Immature natural killer cell (primary cell): ENCODE results near the gene CLIC4. TPM values are rescaled to one million over a fixed set of nuclear protein-coding genes. Genes with fewer than 3 reads are reported as not detected.
"Not testable (repeated sequence)": the region's sequence is repeated elsewhere in the genome, so short reads cannot be mapped to it uniquely, and the experiment has no call there.

Experiments
- DNase-seq, 3 donors: peaks; one replicate each; pipeline ENCODE4 v3.0.0; 2022; ENCODE audit warnings: mixed read lengths in 1 of 3
- H3K27ac Mint-ChIP-seq, 6 donors: one replicate each; pipeline ENCODE4 v1.8.0; 2020; ENCODE audit warnings: mixed read lengths in 6 of 6, mild to moderate bottlenecking in 5 of 6, inconsistent platforms in 4 of 6, moderate library complexity in 3 of 6
- H3K27me3 Mint-ChIP-seq, 3 donors: one replicate each; pipeline ENCODE4 v1.8.0; 2020 to 2021; ENCODE audit warnings: low read depth in 3 of 3, mild to moderate bottlenecking in 3 of 3, mixed read lengths in 3 of 3, moderate library complexity in 3 of 3, inconsistent platforms in 1 of 3
- H3K36me3 Mint-ChIP-seq, 3 donors: one replicate each; pipeline ENCODE4 v1.8.0; 2020; ENCODE audit warnings: mixed read lengths in 3 of 3, inconsistent platforms in 2 of 3, mild to moderate bottlenecking in 2 of 3
- H3K4me1 Mint-ChIP-seq, 2 donors: one replicate each; pipeline ENCODE4 v1.8.0; 2020; ENCODE audit warnings: inconsistent platforms in 2 of 2, mild to moderate bottlenecking in 2 of 2, mixed read lengths in 2 of 2, moderate library complexity in 1 of 2
- H3K4me3 Mint-ChIP-seq, 5 donors: one replicate each; pipeline ENCODE4 v1.8.0; 2020; ENCODE audit warnings: mild to moderate bottlenecking in 5 of 5, mixed read lengths in 5 of 5, inconsistent platforms in 3 of 5, moderate library complexity in 3 of 5
- H3K9me3 Mint-ChIP-seq, 6 donors: one replicate each; pipeline ENCODE4 v1.8.0; 2020; ENCODE audit warnings: mild to moderate bottlenecking in 6 of 6, mixed read lengths in 6 of 6, inconsistent platforms in 4 of 6, moderate library complexity in 3 of 6
- polyA plus RNA-seq, 3 donors: library from polyadenylated mRNA; unstranded; fragments of 300-500 nt; fragmentation: Illumina TruSeq; gene quantifications; one replicate each; pipeline ENCODE4 v1.2.3, GENCODE V29; 2021

The CLIC4 gene
- polyA plus RNA-seq, 3 donors from 2014 or later, result 0.81 to 1.6 (median 1.3) TPM

DNA sequence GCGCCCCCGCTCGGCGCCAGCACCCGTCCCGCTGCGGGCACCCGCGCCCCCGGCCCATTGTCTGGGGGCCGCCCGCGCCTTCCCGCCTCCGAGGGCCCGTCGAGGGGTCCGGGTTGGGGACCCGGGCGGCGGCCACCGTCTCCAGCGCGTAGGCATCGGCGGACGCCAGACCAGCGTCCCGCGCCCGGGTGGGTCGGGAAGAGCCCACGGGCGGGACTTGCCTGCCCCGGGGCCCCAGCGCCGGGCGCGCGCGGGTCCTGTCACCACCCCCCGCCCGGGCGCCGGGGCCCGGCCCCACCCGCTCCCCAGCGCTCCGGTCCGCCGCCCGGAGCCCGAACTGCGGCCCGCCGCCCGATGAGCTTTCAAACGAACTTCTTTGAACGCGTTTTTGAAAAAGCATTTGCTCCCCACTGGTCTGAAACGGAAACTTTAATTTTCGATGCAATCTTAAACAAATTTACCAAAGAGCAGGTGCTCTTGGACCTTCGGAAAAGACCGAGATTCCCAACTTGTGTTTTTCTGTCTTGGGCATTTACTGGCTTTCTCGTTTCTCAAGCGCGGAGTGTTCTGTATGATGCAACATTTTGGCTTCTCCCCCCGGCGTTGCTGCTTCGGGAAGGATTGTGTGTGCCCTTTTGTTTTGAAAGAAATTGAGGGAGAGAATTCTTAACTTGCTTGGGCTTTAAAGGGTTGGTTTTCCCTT is 615 bp downstream of the CLIC4 start:
- DNase-seq, result peak; percentile 9 to 18 (median 14)
- peaks cover 21 to 26% of the 10 kb centered on the region in 2 donors for H3K4me1 Mint-ChIP-seq
- no peaks in the 10 kb centered on the region for H3K36me3 Mint-ChIP-seq

DNA sequence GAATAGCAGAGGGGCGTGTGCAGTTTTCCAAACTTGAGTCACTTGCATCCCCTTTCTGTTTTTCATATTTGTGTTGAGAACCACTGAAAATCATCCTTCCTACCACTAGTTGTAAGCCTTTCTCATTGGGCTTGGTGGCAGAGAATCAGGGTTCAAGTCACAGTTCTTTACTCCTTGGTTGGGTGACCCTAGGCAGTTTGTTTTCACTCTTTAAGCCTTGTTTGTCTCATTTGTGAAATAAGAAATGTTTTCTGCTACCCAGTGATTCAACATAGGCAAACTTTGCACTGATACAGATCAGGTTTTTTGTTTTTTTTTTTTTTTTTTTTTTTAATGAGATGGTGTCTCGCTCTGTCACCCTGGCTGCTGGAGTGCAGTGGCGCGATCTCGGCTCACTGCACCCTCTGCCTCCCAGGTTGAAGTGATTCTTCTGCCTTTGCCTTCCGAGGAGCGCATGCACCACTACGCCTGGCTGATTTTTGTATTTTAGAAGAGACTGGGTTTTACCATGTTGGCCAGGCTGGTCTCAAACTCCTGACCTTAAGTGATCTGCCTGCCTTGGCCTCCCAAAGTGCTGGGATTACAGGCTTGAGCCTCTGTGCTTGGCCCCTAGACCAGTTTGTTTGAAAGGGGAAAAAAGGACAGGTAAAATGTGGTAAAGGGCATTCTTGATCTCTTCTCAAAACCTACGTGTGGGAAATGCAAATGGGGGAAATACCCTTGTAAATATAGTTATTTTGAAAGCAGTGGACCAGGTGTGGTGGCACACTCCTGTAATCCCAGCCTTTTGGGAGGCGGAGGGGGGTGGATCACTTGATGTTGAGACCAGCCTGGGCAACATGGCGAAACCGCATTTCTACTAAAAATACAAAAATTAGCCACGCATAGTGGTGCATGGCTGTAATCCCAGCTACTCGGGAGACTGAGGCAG is 3.2 kb downstream of the CLIC4 start:
- H3K36me3 Mint-ChIP-seq, result no peaks in the 10 kb centered on the region
- no peaks in the 10 kb centered on the region for H3K9me3 Mint-ChIP-seq
- DNase-seq, result no peak
- peaks cover 4 to 5% (median 5%) of the 10 kb centered on the region in 3 donors for H3K27me3 Mint-ChIP-seq
- no peak overlapping the region for H3K27ac Mint-ChIP-seq
- H3K4me3 Mint-ChIP-seq, result peak overlapping the region in 1 of 5 donors; percentile 16
- peaks cover 20 to 23% of the 10 kb centered on the region in 2 donors for H3K4me1 Mint-ChIP-seq

More for the DNA sequence above, 615 bp downstream of the CLIC4 start:
- peak overlapping the region in 3 of 6 donors; percentile 21 to 53 (median 34) for H3K27ac Mint-ChIP-seq
- no peaks in the 10 kb centered on the region for H3K9me3 Mint-ChIP-seq
- H3K4me3 Mint-ChIP-seq, result peak overlapping the region; percentile 81 to 89 (median 87)
- peaks cover 4 to 18% (median 8%) of the 10 kb centered on the region in 3 donors for H3K27me3 Mint-ChIP-seq

DNA sequence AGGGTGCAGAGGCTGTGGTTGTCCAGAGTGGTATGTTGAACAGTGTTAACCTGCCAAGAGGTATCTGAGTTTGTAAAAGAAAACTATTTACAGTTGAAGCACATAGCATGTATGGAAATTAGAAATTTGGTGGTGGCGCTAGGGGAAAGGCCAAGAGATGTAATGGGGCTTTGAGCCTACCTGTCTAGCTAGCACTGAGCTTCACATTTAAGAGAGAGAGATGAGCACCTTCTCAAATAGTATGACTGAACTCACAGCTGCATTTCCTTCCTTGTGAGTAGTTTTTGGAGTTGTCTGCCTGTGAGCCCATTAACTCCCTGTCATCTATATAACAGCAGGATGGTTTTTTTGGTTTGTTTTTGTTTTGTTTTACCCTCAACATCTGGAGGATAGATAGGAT is 4.0 kb downstream of the CLIC4 start:
- DNase-seq, result no peak
- H3K27ac Mint-ChIP-seq, result peak overlapping the region in 1 of 6 donors; percentile 57
- H3K4me1 Mint-ChIP-seq, result peaks cover 12 to 15% of the 10 kb centered on the region in 2 donors
- H3K4me3 Mint-ChIP-seq, result no peak overlapping the region
- H3K27me3 Mint-ChIP-seq, result peaks cover 2 to 5% (median 4%) of the 10 kb centered on the region in 3 donors
- no peaks in the 10 kb centered on the region for H3K9me3 Mint-ChIP-seq
- H3K36me3 Mint-ChIP-seq, result no peaks in the 10 kb centered on the region

DNA sequence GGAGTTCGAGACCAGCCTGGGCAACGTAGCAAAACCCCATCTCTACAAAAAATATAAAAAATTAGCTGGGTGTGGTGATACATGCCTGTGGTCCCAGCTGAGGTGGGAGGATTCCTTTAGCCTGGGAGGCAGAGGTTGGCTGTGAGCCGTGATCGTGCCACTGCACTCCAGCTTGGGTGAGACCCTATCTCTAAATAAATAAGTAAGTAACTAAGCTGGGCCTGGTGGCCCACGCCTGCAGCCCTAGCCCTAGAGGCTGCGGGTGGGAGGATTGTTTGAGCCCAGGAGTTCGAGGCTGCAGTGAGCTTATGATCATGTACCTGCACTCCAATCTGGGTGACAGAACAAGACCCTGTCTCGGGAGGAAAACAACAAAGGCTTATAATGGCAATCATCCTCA is 4.6 kb downstream of the CLIC4 start:
- H3K36me3 Mint-ChIP-seq, result no peaks in the 10 kb centered on the region
- no peak overlapping the region for H3K27ac Mint-ChIP-seq
- peaks cover 8 to 9% of the 10 kb centered on the region in 2 donors for H3K4me1 Mint-ChIP-seq
- no peaks in the 10 kb centered on the region for H3K9me3 Mint-ChIP-seq
- H3K27me3 Mint-ChIP-seq, result peaks cover 2 to 5% (median 4%) of the 10 kb centered on the region in 3 donors
- H3K4me3 Mint-ChIP-seq, result no peak overlapping the region
- no peak for DNase-seq

DNA sequence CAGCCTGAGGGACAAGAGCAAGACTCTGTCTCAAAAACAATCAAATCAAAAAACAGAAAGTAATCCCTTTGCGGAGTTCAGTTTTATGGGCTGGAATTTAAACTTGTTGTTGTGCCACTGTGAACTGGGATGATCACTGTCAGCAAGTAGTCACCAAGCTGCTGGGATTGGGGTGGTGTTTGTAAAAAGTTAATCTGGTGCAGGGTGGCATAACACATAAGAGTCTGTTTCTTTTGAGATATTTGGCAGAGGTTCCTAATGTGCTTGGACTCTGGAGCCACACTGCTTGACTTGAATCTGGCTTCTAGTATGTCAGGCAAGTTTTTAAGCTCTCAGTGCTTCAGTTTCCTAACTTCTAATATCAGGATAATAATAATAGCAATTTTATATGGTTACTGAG is 6.6 kb downstream of the CLIC4 start:
- H3K4me3 Mint-ChIP-seq, result no peak overlapping the region

DNA sequence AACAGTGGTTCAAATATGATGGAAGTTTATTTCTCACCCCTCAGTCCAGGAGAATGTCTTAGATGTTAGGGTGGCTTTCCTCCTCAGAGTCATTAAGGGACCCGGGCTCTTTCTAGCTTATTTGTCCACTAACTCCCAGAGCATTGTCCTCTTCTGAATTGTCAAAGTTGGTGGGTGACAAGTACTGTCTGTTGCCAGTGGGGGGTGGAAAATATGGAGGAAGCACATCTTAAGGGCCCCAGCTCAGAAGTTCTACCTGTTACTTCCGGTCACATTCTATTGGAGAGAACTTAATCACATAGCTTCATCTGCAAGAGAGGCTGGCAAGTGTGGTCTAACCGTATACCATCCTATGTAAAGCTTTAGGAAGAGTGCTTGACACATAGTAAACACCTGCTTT is 7.1 kb downstream of the CLIC4 start:
- no peak for DNase-seq
- no peaks in the 10 kb centered on the region for H3K36me3 Mint-ChIP-seq
- no peak overlapping the region for H3K27ac Mint-ChIP-seq
- H3K4me3 Mint-ChIP-seq, result no peak overlapping the region
- H3K4me1 Mint-ChIP-seq, result no peaks in the 10 kb centered on the region
- H3K9me3 Mint-ChIP-seq, result no peaks in the 10 kb centered on the region
- H3K27me3 Mint-ChIP-seq, result peaks cover 3 to 4% (median 4%) of the 10 kb centered on the region in 3 donors

More for the DNA sequence above, 6.6 kb downstream of the CLIC4 start:
- DNase-seq, result no peak
- Mint-ChIP-seq H3K9me3 (no peaks in the 10 kb centered on the region), H3K27me3 (peaks cover 2 to 4% (median 3%) of the 10 kb centered on the region in 3 donors), H3K36me3 (no peaks in the 10 kb centered on the region), H3K27ac (no peak overlapping the region), H3K4me1 (no peaks in the 10 kb centered on the region)

- no peaks in the 10 kb centered on the region for H3K4me1 Mint-ChIP-seq
- no peaks in the 10 kb centered on the region for H3K9me3 Mint-ChIP-seq
- H3K27me3 Mint-ChIP-seq, result peaks cover 2 to 5% (median 2%) of the 10 kb centered on the region in 3 donors
- no peak for DNase-seq
- no peaks in the 10 kb centered on the region for H3K36me3 Mint-ChIP-seq
- H3K27ac Mint-ChIP-seq, result no peak overlapping the region
- no peak overlapping the region for H3K4me3 Mint-ChIP-seq
These were observed 9.0 kb downstream of the CLIC4 start for GRCh38 chr1:24754229-24754628.

GRCh38 chr1:24755323-24755722 is 10.1 kb downstream of the CLIC4 start:
- H3K27me3 Mint-ChIP-seq, H3K9me3 Mint-ChIP-seq, H3K4me3 Mint-ChIP-seq, DNase-seq, H3K27ac Mint-ChIP-seq, H3K36me3 Mint-ChIP-seq, H3K4me1 Mint-ChIP-seq: not testable (repeated sequence)

DNA sequence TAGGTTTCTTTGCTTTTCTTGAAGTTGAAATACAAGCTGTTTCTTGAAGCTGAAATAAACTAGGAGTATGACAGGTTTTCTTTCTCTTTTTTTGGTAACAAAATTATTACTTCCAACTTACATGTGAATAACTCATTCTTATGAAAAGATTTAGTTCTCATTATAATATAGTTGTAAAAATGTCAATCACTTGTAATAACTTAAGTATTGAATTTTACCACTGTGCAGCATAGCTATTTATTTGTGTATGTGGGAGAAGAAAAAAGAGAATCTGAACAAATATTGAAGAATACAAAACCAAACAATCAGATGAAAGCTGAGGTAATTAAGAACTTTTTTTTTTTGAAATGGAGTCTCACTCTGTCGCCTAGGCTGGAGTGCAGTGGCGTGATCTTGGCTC is 11.1 kb downstream of the CLIC4 start:
- H3K4me1 Mint-ChIP-seq, result no peaks in the 10 kb centered on the region
- H3K27ac Mint-ChIP-seq, result no peak overlapping the region
- H3K9me3 Mint-ChIP-seq, result no peaks in the 10 kb centered on the region
- peaks cover 0 to 5% (median 2%) of the 10 kb centered on the region in 3 donors for H3K27me3 Mint-ChIP-seq
- no peaks in the 10 kb centered on the region for H3K36me3 Mint-ChIP-seq
- H3K4me3 Mint-ChIP-seq, result no peak overlapping the region
- no peak for DNase-seq

DNA sequence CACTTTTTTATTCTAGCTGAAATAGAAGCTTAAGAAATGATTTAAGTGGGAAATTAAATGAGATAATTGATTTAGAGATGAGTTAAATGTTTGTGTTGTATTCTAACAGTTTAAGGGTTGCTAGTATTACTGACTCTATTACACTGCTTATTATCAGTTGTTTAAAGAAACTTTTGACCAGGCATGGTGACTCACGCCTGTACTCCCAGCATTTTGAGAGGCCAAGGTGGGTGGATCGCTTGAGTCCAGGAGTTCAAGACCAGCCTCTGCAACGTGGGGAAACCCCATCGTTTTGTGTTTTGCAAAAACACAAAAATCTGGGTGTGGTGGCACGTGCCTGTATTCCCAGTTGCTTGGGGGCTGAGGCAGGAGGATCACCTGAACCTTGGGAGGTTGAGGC is 14.2 kb downstream of the CLIC4 start:
- Mint-ChIP-seq H3K36me3 (no peaks in the 10 kb centered on the region), H3K27ac (no peak overlapping the region), H3K27me3 (peaks cover 0 to 4% (median 0%) of the 10 kb centered on the region in 3 donors), H3K4me1 (no peaks in the 10 kb centered on the region), H3K4me3 (no peak overlapping the region), H3K9me3 (no peaks in the 10 kb centered on the region)
- DNase-seq, result no peak

DNA sequence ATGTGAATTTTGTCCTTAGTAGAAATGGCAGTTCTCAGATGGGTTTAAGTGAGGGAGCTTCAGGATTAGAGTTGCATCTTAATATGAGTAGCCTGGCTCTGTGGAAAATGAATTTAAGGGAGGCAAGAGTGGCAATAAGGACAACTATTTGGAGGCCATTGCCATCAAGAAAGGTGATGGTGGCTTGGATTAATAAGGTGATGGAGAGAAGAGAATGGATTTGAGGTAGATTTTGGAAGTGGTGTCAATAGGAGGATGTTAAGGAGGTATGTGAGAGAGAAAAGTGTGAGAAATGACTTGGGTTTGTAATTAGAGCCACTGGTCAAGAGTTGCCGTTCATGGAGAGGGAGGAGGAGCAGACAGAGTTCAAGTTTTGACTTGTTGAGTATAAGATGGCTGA is 16.3 kb downstream of the CLIC4 start:
- Mint-ChIP-seq H3K27ac (no peak overlapping the region), H3K36me3 (no peaks in the 10 kb centered on the region), H3K9me3 (no peaks in the 10 kb centered on the region), H3K4me1 (no peaks in the 10 kb centered on the region), H3K27me3 (peaks cover 0 to 4% (median 0%) of the 10 kb centered on the region in 3 donors), H3K4me3 (no peak overlapping the region)
- no peak for DNase-seq

- Mint-ChIP-seq H3K27ac (no peak overlapping the region), H3K36me3 (no peaks in the 10 kb centered on the region), H3K4me3 (no peak overlapping the region), H3K4me1 (no peaks in the 10 kb centered on the region), H3K9me3 (no peaks in the 10 kb centered on the region), H3K27me3 (peaks cover 0 to 2% (median 0%) of the 10 kb centered on the region in 3 donors)
- DNase-seq, result no peak
These were observed 17.0 kb downstream of the CLIC4 start for GRCh38 chr1:24762133-24762676.

GRCh38 chr1:24763671-24764070 is 18.4 kb downstream of the CLIC4 start:
- no peaks in the 10 kb centered on the region for H3K27me3 Mint-ChIP-seq
- H3K9me3 Mint-ChIP-seq, result no peaks in the 10 kb centered on the region
- no peaks in the 10 kb centered on the region for H3K36me3 Mint-ChIP-seq
- no peak overlapping the region for H3K4me3 Mint-ChIP-seq
- no peak for DNase-seq
- no peak overlapping the region for H3K27ac Mint-ChIP-seq
- H3K4me1 Mint-ChIP-seq, result no peaks in the 10 kb centered on the region

DNA sequence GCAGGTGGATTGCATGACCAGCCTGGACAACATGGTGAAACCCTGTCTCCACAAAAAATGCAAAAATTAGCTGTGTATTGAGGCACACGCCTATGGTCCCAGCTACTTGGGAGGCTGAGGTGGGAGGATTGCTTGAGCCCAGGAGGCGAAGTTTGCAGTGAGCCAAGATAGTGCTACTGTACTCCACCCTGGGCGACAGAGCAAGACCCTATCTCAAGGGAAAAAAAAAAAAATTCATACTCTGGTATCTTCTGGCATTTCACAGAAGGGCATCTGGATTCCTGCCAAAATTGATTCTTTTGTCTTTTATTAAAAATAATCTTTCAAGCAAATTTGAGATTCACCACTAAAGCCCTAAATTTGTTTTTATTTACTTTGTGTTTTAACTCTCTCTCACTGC is 19.2 kb downstream of the CLIC4 start:
- no peak for DNase-seq
- H3K27me3 Mint-ChIP-seq, result no peaks in the 10 kb centered on the region
- H3K9me3 Mint-ChIP-seq, result no peaks in the 10 kb centered on the region
- H3K4me3 Mint-ChIP-seq, result no peak overlapping the region
- no peak overlapping the region for H3K27ac Mint-ChIP-seq
- no peaks in the 10 kb centered on the region for H3K4me1 Mint-ChIP-seq
- no peaks in the 10 kb centered on the region for H3K36me3 Mint-ChIP-seq
